ENCODE measurements around the gene MFAP1.
A peak's percentile ranks its signal among the peaks of the same experiment; 100 is the strongest.

Gene MFAP1

DNA sequence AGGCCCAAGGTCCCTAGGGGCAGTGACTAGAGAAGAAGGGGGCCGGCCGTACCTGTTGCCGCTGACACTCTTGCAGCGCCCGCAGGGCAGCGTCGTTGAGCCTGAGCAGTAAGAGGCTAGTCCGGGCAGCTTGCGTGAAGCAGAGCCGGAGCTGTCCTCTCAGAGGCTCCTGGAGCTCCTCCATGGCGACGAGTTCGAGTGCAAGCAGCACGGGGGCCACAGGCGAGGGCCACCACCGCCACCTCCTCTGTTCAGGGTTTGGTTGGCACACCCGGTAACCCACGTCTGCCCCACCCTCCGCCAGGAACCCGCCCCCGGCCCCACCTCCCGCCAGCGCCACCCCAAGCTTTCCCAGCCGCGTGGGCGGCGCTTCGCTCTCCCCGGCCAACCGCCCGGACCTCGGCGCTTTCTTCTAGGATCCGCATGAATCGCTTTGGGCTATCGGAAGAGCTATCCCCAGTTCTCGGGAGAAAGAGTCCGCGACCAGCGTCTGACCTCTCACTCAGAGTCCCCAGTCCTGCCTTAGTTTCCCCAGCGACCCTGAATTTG, 47.7 kb downstream of the MFAP1 start, which contains the start of gene ELL3:
ELL3 (minus strand) TSS at position 249 of the 549 bp plus-strand sequence; CDS start at position 184, 65 bp downstream.
- DNase-seq (ENCODE audit: low read depth in 2 of 2, low spot score in 1 of 2) = peak; percentile 49 to 62

DNA sequence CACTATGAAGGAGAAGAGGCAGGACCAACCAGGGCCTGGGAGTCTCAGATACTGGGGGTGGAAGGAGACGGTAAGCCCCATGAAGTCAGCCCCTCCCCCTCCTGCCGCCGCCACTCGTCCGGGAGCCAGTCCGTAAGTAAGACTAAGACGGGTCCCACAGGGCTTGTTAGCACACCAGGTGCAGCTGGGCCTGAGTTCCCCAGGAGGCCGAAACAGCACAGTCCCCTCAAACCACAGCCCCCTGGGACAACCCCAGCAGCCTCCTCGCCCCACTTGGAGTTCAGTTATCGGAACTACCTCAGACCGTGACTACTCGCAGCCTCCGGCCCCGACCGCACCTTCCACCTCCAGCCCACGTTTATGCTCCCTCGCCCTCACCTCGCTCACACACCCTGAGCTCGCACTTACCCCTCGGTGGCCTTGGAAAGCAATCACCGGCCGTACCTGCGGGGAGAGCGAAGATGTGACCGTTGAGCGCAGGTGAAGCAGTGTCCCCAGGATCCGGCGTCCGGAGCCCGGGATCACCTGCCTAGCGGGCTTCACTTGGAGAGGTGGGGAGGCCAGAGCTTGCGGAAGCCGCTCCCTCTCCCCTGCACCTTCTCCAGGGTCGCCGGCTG, 48.3 kb downstream of the MFAP1 start:
- no peak for DNase-seq (ENCODE audit: low read depth in 2 of 2, low spot score in 1 of 2)

DNA sequence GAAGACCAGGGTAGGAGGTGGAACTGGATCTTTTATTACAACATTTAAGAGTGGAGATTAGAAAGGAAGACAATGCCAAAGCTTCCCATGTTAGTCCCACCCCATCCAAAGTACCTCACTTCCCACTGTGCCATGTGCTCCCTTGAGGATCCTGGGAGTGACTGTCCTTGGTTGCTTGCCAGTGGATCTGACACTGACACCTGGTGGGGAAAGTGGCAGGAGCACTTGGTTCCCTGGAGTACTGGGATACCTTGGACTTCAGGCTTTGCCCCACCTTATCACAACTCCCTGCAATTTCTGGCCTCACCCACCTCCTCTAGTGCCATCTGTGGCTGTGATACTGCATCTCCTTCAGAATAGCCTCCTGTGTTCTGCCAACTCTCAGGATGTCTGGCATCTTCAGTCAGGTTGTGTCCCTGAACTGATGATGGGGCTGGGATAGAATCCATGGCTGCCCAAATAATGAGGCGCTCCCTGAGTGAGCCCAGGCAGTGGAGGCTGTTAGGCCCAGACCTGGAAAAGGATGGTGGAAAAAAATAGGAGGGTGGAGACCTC, 49.0 kb downstream of the MFAP1 start:
- DNase-seq (ENCODE audit: low read depth in 2 of 2, low spot score in 1 of 2) = no peak

DNA sequence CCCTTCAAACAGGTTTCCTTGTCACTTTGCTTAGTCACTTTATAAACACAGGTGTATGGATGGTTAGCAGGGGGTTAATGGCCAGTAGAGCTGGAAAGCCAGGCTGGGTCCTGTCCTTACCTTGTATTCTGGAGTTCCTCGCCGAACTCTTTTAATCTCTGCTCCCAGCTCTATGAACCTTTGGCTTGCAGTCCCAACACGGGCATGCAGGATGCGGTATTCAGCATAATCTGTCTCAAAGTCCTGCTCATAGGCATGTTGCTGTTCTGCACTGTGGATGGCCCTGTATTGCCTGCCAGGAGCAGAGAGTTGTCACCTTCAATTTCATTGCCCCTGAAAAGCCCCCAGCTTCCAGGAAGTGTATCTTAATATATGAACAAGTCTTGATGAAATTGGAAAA, 50.4 kb downstream of the MFAP1 start:
- DNase-seq (ENCODE audit: low read depth in 2 of 2, low spot score in 1 of 2) = no peak

DNA sequence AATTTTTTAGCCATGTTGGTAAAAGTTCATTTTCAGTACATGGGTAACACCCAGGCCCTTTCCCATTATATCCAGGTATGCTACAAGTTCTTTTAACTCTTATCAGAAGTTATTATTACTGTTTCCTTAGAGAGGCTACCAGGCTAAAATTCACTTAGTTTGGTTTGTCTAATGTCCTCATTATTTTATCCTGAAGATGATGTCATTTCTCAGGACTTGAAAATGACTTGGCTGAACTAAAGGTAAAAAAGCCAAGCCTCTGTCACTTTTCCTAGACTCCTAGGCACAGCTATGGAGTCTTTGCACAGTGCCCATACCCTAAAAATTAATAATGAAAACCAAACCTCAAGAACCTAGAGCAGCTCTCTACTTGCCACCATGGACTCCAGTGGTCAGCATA, 51.9 kb downstream of the MFAP1 start:
- DNase-seq (ENCODE audit: low read depth in 2 of 2, low spot score in 1 of 2) = no peak

DNA sequence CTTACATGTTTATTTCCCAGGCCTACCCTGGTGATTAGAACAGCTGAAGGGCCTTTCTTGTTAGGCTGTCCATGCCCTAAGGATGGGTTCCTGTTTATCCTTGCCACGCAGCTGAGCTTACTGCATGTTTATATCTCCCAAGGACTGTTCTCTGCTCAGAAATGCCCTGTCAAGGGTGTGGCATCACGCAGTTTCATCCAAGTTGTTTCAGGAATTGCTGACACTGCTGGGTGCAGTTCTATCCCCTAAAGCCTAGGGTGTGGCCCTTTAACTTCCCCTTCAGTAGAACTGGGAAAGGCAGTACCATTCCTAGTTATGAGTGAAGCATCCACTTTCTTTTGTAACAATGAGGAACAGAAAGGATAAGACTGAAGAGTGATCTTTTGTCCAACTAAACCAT, 52.7 kb downstream of the MFAP1 start:
- DNase-seq (ENCODE audit: low read depth in 2 of 2, low spot score in 1 of 2) = no peak

DNA sequence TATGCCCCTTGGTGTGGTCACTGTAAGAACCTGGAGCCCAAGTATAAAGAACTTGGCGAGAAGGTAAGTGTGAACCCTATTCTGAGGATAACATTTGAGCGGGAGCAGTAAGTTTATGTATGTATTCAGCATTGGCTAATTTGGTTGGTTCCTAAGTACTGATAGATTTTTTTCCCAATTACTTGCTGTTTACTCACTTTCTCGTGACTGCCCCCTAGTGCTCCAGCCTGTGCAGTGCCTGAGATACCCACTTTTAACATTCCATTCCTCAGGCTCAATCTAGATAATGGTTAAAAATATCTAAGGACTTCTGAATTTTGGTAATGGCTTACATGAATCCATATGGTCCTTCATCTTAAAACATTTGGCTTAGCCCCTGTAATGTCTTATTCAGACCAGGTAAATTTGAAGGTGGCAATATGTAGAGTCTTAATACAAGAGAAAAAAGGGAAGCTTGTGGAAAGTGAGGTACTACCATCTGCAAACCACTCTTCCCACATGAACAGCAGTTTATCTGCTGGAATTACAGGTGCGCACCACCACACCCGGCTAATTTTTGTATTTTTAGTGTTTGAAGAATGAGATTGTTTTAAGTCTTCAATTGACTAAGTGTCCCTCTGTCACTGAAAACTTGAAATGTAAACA, 54.8 kb downstream of the MFAP1 start:
- DNase-seq (ENCODE audit: low read depth in 2 of 2, low spot score in 1 of 2) = no peak

DNA sequence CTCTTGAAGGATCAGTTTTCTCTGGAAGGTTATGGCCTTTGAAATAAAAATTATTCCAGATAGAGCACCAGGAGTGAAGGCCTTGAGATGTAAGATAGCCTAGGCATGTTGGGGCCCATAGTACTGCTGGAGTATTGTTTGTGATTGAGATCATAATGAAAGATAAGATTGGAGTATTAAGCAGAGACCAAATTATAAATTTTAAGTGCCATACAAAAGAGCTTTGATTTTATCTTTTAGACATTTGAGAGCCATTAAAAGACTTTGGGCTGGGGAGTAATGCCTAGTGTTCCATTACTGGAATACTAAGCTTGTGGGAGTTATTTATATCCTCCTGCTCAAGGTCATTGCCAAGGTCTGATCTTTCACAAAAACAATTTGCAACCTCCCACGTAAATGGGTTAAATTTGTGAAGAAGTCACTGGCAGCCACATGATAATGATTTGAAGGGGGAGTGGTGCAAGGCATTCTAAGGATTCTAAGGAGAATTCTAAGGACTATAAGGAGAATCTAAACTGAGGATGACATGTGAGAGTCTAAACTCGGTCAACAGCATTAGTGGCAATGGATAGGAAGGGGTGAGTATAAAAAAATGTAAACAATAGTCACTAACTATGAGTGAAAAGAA, 60.6 kb downstream of the MFAP1 start:
- DNase-seq (ENCODE audit: low read depth in 2 of 2, low spot score in 1 of 2) = no peak

DNA sequence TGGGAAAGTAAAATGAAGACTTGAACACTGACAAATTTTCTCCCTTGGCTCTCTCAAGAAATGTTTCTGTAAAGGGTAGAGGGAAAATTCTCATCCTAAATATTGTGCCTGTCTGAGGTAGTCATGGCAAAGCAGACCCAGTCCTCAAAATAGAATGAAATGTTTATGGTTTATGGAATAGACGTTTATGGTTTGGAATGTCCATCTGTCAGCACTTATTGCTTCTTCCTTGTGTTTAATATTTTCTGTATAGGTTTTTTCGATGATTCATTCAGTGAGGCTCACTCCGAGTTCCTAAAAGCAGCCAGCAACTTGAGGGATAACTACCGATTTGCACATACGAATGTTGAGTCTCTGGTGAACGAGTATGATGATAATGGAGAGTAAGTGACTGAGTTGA, 61.7 kb downstream of the MFAP1 start:
- DNase-seq (ENCODE audit: low read depth in 2 of 2, low spot score in 1 of 2) = no peak

All from stimulated activated CD8-positive, alpha-beta memory T cell treated with anti-CD3 and anti-CD28 coated beads, Interleukin-4, amount 100 ng/mL, for 1 hour (primary cell).